ENCODE data around the gene SIGLEC6.
A peak's percentile ranks its signal among the peaks of the same experiment; 100 is the strongest.

The SIGLEC6 gene

DNA sequence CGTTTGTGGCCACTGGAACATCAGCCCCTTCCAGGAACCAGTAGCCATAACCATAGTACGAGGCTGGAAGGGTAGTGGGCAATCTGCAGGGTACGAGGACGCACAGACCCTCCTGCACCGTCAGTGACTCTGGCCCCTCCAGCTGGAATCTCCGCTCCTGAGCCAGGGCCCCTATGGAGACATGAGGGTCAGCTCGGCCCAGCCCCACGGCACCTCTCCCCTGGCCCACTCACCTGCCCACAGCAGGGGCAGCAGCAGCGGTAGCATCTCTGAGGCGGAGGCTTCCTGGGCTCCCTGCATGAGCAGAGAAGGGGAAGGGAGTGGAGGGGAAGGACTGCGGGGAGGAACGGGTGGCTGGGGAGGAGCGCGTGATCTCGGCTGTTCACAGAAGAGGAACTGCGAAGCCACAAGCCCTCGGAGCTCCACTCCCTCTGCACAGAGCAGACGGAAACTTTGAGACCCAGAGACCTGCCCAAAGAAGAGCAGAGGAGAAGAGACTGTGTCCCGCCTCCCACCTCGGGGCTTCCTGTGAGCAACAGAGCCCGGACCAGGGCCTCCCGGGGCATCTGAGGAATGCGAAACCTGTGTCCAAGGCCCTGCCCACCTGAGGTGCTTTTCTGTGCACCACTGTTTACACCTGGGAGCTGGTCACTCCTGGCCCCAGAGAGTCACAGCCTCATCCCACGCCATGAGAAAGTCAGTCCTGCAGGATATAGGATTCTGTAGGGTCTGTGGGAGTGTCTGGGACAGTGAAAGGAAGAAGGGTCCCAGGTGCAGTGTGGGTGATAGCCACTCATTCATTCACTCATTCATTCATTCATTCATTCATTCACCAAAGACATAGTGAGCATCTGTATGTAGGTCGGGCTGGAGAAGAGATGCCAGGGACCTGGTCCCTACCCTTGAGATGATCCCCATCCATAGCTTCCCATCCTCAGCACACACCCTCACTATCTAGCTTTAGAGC is at the start of gene SIGLEC6:
Gene SIGLEC6, minus strand, starts transcription at position 322 of the 967 bp plus-strand sequence. Its CDS starts 22 bp downstream, at position 300.
- peak; percentile 37 for DNase-seq

DNA sequence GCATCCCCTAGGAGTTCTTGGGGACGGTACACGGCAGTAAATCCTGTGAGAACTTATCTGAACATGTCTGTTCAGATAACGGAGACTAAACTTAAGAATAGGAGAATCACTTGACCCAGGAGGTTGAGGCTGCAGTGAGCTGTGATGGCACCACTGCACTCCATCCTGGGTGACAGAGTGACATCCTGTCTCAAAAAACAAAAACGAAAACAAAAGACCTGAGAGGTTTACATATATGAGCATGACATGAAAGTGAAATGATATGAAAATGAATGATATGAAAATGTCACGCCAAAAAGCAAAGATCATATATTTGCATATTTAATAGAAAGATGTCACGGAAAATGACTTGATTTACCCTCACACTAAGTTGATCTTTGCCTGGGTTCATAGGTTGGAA is 45.4 kb upstream of the SIGLEC6 start:
- DNase-seq: no peak

DNA sequence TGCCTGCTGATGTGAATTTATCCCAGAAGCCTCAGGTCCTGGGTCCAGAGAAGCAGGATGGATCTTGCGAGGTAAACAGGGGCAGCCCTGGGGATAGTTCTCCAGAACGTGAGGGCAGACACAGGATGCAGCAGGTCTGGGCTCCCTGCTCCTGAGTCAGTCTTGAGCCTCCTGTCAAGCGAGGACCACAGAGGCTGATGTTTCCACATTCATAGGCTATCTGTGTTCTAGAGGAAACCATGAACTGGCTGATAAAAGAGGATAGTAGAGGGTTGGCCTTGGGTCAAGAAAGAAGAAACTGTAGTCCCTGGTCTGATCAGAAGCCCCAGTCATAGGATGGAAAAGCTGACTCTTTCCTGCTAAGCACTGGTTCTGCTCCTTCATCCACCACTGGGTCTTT is 41.9 kb upstream of the SIGLEC6 start:
- DNase-seq: no peak

DNA sequence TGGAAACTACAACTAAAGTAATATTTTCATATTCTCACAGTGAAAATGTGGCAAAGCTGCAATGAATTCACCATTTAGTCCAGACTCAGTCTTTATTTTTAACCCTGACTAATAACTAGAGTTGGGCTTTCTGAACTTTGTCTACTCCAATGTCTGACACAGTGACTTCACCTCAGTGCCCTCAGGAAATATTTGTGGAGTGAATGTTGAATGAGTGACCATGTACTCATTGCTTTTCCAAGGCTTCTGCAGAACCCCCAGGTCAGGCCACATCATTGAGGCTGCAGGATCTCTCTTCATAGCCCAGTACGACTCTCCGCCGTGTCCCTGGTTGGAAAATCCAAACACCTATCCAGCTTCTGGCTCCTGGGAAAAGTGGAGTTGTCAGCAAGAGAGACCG is 41.4 kb upstream of the SIGLEC6 start:
- DNase-seq: no peak

DNA sequence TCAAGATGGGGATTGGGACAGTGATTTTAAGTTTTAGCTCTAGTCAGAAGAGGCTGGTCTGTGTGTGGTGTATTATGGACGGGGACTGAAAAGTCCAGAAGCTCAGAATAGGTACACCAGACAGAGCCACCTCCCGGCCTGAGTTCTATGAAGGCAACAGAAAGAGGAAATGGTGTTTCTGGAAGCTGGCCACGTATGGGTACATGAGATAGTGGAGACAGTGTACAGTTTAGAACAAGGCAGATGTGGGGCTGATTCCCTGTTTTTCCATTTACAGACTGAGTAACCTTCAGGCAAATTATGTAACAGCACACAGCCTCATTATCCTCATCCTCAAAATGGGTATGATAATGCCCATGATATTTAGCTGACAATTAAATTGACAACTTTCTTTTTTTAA is 40.9 kb upstream of the SIGLEC6 start:
- no peak for DNase-seq

DNA sequence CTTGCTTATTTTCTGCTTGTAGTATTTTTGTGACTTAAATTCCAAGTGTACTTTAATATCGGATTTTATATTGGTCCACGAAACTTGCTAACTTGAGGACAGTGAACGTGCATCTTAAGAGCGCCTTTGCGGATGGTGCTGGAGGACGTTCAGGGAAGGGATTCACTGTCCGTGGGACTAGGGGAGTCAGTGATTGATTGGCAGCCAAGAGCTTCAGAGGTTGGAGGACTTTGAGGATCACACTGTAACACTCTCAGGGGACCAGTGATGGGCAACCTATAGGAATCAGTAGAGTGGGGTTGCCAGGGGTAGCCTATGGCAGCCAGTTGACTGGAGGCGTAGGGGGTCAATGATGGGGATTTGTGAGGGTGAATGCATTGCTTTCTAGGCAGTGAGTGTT is 40.1 kb upstream of the SIGLEC6 start:
- no peak for DNase-seq

DNA sequence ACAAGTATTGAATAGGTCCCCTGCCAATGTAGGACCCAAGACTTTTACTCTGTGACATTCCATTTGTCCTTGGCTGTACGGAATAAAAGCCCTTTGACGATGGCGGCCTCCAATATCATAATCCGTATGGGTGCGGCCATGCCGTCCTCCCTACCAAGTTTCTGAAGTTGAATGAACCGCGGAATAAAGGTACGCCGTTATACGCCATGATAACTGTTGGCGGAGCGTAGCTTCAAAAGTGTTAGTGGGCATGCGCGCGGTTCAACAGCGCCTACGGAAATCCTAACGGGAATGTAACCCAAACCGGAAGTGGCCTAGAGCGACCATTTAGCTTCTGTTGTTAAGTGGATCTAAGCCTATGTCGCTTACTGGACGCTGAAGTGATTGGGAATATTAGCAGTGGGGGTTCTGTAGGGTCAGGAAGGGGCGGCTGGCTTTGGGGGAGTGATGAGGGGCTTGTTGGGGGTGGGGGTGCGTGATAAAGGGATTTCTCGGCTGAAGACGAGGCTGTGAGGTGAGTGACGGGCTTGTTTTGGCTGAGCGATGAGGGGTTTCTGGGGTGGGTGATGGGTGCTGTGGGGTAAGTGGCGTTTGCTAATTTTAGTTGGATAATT is 39.6 kb upstream of the SIGLEC6 start, which contains the start of gene ZNF175:
Gene ZNF175, plus strand, starts transcription at position 322 of the 614 bp plus-strand sequence. CDS start 2,047 bp downstream, outside the sequence.
- peak; percentile 97 for DNase-seq

DNA sequence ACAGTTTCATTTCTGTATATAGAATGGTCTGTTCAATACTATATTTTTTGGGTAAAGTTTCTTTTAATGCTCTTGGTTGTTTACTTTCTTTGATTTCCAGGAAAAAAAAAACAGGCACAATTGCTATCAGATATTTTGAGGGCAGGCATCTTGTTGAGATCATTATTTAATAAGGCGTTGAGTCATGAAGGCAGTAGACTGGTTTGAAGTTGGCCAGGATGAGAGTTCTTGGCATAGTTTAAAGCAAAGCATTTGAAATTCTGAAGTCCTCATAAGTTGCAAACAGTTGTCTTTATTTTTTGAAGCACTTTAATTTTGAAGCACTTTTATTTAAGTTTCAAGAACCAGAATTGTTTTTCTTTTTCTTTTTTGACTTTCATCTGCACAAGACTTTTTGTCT is 37.0 kb upstream of the SIGLEC6 start:
- no peak for DNase-seq

DNA sequence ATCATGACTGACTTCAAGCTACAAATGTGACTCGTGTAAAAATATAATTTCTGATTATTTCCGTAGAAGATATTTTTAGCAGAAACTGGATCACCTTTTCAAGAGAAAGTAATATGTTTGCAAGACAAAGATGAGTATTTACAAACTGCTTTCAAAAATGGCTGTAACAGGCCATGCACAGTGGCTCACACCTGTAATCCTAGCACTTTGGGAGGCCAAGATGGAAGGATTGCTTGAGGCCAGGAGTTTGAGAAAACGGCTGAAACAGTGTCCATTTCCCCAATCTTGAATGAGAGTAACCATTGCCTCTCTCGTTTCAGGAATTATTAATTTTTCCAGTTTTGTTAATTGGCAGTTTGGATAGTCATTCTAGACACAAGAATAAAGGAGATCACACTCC is 36.1 kb upstream of the SIGLEC6 start:
- no peak for DNase-seq

DNA sequence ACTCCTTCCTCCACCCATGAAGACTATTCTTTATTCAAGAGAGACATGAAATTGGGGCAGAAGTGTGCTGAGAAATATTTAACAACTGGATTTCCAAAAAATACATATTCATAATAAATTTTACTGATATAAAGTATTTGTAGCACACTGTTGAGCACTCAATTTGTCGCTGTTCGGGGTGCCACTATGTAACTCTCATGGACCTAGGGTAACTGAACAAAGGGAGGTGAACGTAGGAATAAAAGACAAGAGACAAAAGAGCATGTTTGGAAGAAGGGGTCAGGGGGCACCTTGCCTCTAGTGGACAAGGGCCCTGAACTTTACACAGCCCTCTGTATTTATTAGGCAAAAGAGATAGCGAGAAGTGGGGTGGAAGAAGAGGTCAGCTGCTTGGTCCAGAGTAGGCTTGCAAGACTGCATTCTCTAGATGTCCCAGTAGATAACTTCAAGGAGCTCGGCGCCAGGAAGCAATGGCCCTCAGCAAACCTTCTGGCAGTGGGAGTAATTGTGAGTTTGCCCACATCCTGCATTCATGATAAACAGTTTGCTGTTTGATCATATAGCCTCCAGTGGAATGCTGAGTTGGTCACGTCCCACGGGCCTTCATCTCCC is 35.1 kb upstream of the SIGLEC6 start:
- DNase-seq: no peak

DNA sequence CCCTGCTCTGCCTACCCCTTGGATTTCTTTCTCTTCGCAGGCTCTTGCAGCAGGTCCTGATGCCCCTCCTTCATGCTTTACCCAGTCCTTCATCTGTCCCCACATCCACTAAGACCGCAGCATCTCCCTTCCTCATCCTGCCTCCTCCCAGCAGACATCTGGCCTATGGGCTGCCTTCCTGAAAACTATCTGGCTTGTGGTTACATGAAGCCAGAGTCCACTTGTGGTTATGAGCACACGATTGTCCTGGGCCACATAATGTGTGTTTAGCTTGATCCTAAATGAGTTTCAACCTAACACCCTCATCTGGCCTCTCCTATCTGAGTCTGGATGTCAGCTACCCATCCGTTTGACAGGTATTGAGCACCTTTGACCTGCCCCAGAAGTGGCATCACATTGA is 34.1 kb upstream of the SIGLEC6 start:
- no peak for DNase-seq

DNA sequence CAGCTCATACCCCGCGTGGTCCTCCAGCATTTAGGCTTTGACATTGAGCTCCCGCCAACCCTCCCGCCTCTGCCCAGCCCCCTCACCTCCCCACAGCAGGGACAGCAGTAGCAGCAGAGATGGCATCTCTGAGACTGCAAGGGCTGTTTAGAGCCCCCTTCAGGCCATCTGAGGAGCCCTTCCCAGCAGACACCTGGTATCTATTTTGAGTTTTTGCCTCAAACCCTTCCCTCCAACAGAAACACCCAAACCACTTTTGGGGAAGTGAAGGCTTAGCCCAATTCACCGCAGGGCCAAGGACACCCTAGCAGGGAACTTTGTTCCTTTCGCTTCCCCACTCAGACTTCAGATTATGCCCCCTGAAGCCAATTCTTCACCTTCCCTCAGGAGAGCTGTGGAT is 33.3 kb upstream of the SIGLEC6 start:
- DNase-seq: no peak

DNA sequence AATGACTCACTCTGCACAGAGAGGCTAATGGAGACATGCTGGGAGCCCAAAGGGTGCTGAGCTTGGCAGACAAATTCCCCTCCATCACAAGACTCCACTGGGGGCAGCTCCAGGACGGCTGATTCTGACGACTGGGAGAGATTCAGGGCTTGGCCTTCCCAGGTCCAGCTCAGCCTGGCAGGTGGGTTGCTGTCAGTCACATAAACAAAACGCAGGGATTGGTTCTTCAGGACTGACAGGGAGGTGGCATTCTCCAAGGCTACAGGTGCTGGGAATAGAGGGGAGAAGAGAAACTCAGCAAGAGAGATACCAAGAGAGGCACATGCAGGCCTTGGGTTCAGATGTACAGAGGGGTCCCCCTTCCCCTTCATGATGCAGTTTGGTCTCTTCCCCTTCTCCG is 28.9 kb upstream of the SIGLEC6 start:
- DNase-seq: no peak

DNA sequence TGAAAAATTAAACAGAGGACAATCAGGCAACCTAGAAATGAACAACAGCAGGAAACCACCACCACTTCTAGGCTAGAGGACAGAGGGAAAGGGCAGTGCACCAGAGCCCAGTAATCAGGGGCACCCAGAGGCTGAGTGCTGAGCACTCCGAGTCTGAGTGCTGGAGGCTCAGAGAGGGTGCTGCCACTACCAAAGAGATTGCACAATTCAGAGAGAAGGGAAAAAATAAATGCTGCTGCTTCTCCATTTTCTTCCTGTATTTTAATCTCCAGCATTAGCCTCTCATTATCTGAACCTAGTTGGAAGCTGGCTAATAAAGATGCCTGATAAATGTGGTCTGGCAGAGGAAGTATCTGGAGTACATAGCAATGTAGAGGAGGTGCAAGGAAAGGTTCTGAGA is 27.8 kb upstream of the SIGLEC6 start:
- DNase-seq: no peak

DNA sequence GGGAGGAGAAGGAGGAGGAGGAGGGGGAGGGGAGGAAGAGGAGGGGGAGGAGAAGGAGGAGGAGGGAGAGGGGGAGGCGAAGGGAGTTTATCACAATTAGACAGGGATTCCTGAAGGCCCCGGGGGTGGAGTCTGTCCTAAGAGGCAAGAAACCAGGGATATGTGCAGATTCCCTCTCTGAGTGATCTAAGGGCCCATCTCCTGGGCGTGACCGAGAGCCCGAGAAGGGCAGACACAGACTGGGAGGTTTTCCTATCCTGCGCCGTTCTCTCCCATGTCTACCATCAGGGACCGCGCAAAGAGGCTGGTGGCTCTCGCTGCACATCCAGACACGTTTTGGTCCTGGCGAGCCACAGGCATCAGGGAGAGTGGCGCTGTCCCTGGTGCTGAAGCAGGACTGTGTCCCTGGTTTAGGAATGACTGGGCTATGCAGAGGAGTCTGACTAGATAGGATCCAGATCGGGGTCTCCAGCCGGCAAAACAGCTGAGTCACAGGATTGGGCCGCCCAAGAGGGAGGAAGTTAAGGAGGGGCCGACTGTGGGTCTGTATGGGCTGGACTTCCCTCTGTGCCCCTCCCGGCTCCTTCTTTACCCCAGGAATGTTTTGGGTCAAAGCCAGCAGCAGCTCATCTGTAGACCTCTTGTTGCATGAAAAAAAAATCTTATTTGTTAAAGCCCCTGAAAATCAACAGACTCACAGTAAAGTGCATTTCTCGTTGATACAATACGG is 21.7 kb upstream of the SIGLEC6 start:
- peak; percentile 84 for DNase-seq

DNA sequence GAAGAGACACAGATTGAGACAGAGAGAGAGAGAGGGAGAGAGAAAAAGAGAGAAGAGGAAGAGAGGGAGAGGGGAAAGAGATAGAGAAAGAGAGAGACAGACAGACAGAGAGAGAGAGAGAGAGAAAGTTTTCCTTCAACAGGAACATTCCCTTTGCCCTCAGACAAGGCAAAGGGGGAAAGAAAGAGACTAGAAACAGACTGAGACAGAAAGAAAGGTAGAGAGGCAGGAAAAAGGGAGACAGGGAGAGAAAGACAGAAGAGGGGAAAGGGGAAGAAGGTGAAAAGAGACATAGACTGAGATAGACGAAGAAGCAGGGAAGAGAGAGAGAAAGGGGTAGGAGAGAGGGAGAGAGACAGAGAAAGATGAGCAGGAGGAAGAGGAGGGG is 21.1 kb upstream of the SIGLEC6 start:
- DNase-seq: no peak

DNA sequence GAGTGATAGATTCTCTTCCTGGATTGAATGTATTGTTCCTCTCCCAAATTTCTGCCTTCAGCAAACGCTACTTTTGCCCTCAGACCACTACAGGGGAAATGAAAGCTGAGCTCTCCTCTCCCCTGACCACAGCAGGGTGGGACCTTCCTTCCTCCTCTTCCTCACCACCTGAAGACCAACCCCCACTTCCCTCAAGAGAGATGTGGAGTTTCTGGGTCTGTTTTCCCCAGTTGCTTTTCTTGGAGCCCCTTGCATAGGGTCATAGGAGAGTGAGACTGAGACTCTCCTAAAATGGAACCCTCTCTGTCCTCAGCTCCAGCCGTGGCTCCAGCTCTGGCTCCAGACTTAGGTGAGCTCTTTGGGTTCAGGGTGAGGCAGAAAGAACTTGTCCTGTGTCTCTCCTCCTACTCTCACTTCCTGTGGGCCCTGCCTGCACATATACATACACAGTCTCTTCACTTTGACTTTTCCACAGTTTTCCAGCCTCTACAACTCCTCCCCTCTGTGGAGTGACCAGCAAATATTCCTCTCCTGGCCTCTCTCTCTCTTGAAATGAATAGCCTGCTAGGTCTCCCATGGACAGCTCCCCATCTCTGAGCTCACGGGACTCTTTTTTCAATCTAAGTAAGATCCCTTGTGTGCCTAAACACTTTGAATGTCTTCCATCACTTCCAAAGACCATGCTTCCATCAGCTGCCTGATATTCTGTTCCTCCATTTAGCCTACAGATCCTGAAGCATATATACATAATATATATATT is 20.4 kb upstream of the SIGLEC6 start:
- DNase-seq: no peak

DNA sequence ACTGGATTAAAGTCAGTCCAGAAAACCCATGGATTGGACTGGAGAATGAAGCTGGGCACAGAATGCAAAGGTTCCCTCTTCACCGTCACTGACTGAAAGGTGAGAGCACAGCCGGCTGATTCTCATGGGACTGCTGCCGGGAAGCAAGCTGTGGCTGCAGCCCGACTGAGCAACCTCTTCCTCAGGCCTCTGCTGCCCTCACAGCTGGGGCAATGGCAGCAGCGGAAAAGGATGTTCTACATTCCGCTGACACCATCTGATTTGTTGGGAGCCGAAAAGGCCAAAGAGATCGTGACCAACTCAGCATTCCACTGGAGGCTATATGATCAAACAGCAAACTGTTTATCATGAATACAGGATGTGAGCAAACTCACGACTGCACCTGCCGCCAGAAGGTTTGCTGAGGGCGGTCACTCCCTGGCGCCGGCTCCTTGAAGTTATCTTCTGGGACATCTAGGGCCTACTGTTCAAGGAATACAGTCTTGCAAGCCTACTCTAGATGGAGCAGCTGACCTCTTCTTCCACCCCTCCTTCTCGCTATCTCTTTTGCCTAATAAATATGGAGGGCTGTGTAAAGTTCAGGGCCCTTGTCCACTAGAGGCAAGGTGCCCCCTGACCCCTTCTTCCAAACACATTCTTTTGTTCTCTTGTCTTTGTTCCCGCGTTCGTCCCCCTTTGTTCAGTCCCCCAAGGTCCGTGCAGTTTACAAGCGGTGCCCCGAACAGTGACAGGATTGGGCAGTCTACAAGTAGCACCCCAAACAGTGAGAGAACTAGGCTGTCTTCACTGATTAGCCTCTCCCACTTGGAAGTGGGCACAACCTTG is 19.6 kb upstream of the SIGLEC6 start:
- no peak for DNase-seq

DNA sequence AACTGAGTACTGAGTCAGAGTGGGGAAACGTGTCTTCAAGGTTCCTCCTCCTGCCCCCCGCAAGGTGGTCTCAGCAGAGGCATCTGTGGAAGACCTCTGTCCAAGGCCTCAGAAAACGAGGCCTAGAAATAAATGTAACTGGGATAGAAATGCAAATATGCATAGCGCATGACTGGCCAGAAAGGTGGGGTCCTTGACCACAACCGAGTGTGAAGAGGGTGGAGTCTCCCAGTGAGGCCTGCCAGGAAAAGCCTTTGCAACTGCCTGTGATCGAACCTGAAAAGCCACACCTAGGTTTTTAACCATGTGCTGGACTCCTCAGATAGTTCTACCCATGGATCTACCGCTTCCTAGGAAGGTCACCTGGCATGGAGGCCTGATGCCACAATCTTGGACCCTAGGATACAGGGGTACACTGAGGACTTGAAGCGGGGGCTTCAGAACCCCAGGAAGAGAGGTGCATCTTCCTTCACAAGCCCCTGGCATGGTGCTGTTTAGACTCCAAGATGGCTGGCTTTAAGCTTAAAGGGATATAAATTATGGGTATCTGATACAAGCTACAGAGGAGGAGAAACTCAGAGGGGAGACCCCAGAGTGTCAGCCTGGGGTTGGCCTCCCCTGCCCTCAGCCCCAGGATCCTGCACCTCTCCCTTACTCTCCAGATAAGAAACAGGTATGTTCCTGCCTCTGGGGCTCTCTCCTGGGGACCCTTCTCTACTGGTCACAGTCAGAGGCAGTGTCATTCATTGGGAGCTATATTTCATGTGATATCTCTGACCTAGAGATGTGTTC is 18.3 kb upstream of the SIGLEC6 start:
- no peak for DNase-seq

DNA sequence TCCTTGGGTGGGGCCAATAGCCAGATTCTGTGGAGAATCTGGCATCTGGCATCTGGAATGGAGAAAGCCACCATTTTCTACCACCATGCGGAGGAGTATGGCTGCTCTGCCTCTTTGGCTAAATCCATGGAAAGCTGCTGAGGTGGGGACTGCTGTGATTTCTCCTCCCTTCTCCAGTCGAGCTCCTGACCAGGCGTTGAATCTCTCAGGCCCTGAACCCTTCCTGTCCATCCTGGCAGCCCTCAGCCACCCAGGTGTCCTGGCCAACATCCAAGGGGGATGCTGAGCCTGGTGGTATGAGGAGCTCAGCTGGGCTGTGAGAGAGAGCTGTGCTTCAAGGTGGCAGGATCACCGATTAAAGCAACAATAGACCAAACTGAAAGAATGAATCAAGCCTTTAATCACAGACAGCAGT is 17.4 kb upstream of the SIGLEC6 start:
- DNase-seq: no peak

Data from right hindlimb (tissue), 1 donor.